Cardiac muscle cell (in vitro differentiated cells and primary cell): Measurements from ENCODE around the gene SPP2. TPM values are rescaled to one million over a fixed set of nuclear protein-coding genes. Genes with fewer than 3 reads are reported as not detected.

ENCODE experiments used
- DNase-seq, 2 donors: peaks; one replicate each; pipeline versions ENCODE4 v3.0.0 to v3.0.0-alpha.2; 2010 to 2017; ENCODE audit warnings: low read depth in 1 of 2, low spot score in 1 of 2
- H3K27ac ChIP-seq: fragments of 200-600 bp; sonication (generic); 2 replicates; pipeline ENCODE4 v1.5.1; 2016
- H3K27me3 ChIP-seq: fragments of 200-600 bp; sonication (generic); 2 replicates; pipeline ENCODE4 v1.6.0; 2016; ENCODE audit warnings: control low read depth
- H3K36me3 ChIP-seq: fragments of 200-600 bp; sonication (generic); 2 replicates; pipeline ENCODE4 v1.5.1; 2016; ENCODE audit warnings: control low read depth
- H3K4me1 ChIP-seq: fragments of 200-600 bp; sonication (generic); 2 replicates; pipeline ENCODE4 v1.8.1; 2017; ENCODE audit warnings: low read depth, mild to moderate bottlenecking, mixed run types
- H3K4me3 ChIP-seq: fragments of 200-600 bp; sonication (generic); 2 replicates; pipeline ENCODE4 v1.5.1; 2016; ENCODE audit warnings: mild to moderate bottlenecking
- H3K9me3 ChIP-seq: fragments of 200-600 bp; sonication (generic); 2 replicates; pipeline ENCODE4 v1.5.1; 2017; ENCODE audit warnings: low read depth, mild to moderate bottlenecking, control low read depth
- CTCF ChIP-seq: IDR thresholded peaks from 2 replicates; pipeline ENCODE4 v1.5.1; 2012; ENCODE audit warnings: low read depth, mild to moderate bottlenecking, low read length
- polyA plus RNA-seq: library from polyadenylated mRNA; unstranded; fragments of >200 nt; fragmentation: Nextera tagmentation; extraction: Ambion mirVana; gene quantifications from 2 replicates; pipeline ENCODE4 v1.2.1, GENCODE V29; 2016
- total RNA-seq: library from RNA; depleted of rRNA; stranded (reverse); fragments of >200 nt; gene quantifications from 2 replicates; pipeline ENCODE4 v1.2.3, GENCODE V29; 2016

SPP2 gene
- total and polyA plus RNA-seq, 2 experiments from 2014 or later: not detected

GRCh38 chr2:234121999-234122398, 71.5 kb downstream of the SPP2 start:
- Histone ChIP-seq H3K4me1 (no peaks in the 10 kb centered on the region), H3K36me3 (no peaks in the 10 kb centered on the region), H3K27me3 (no peaks in the 10 kb centered on the region), H3K27ac (no peak overlapping the region), H3K4me3 (no peak overlapping the region), H3K9me3 (no peaks in the 10 kb centered on the region)
- no peak for DNase-seq
- no peak for TF ChIP-seq CTCF

- no peaks in the 10 kb centered on the region for H3K9me3 ChIP-seq
- no peaks in the 10 kb centered on the region for H3K4me1 ChIP-seq
- H3K4me3 ChIP-seq: no peak overlapping the region
- H3K27ac ChIP-seq: no peak overlapping the region
- TF ChIP-seq CTCF: no peak
- no peaks in the 10 kb centered on the region for H3K27me3 ChIP-seq
- DNase-seq: no peak
- H3K36me3 ChIP-seq: no peaks in the 10 kb centered on the region
These were observed 75.1 kb downstream of the SPP2 start for GRCh38 chr2:234125451-234126145.

GRCh38 chr2:234126146-234126470, 75.6 kb downstream of the SPP2 start:
- Histone ChIP-seq H3K36me3 (no peaks in the 10 kb centered on the region), H3K27ac (no peak overlapping the region), H3K9me3 (no peaks in the 10 kb centered on the region), H3K27me3 (no peaks in the 10 kb centered on the region), H3K4me1 (no peaks in the 10 kb centered on the region), H3K4me3 (no peak overlapping the region)
- TF ChIP-seq CTCF: no peak
- DNase-seq: no peak

Other genes starting within 250 kb of the SPP2 start
- 14.3 and 53.3 TPM in 2 replicates for gene HJURP, start 196.2 kb upstream of the SPP2 start, total RNA-seq
- 8.0 and 36.3 TPM in 2 replicates for gene HJURP, start 196.2 kb upstream of the SPP2 start, polyA plus RNA-seq
- gene TRPM8, start 133.3 kb upstream of the SPP2 start, total RNA-seq: 0.83 TPM in 1 of 2 replicates, not detected in the other
- not detected in 2 replicates for gene TRPM8, start 133.3 kb upstream of the SPP2 start, polyA plus RNA-seq